WERI-Rb-1 (cell line): ENCODE data around the gene GHRH.

Experiments
- DNase-seq: peaks from one replicate; pipeline ENCODE4 v3.0.0-alpha.2; 2020
- H3K27ac ChIP-seq: fragments of 250-450 bp; sonication (Bioruptor Pico); 2 replicates; pipeline ENCODE4 v1.5.1; 2020; ENCODE audit warnings: mild to moderate bottlenecking, moderate library complexity
- H3K27me3 ChIP-seq: fragments of 250-450 bp; sonication (Bioruptor Pico); 2 replicates; pipeline ENCODE4 v1.5.1; 2021; ENCODE audit warnings: mild to moderate bottlenecking, low read depth, moderate library complexity; ENCODE audit not compliant: insufficient read depth, severe bottlenecking
- H3K36me3 ChIP-seq: fragments of 250-450 bp; sonication (Bioruptor Pico); 2 replicates; pipeline ENCODE4 v1.5.1; 2020; ENCODE audit warnings: mild to moderate bottlenecking, moderate library complexity
- H3K4me3 ChIP-seq: 2 replicates; pipeline ENCODE4 v1.5.1; 2011; ENCODE audit warnings: low read depth, mild to moderate bottlenecking, control low read depth, low read length
- H3K9me3 ChIP-seq: fragments of 250-450 bp; sonication (Bioruptor Pico); 2 replicates; pipeline ENCODE4 v1.5.1; 2021; ENCODE audit warnings: mild to moderate bottlenecking, moderate library complexity; ENCODE audit not compliant: severe bottlenecking
- CTCF ChIP-seq: IDR thresholded peaks from 2 replicates; pipeline ENCODE4 v1.5.1; 2011; ENCODE audit warnings: low read depth, mild to moderate bottlenecking, control low read depth, inconsistent platforms, low read length

The GHRH gene

GRCh38 chr20:37233548-37234253 is 27.9 kb downstream of the GHRH start:
- TF ChIP-seq CTCF: no peak
- Histone ChIP-seq H3K4me3 (no peak overlapping the region), H3K27me3 (no peaks in the 10 kb centered on the region), H3K27ac (peak overlapping the region; percentile 71), H3K9me3 (no peaks in the 10 kb centered on the region), H3K36me3 (peaks cover 87% of the 10 kb centered on the region)
- DNase-seq: peak; percentile 80

- no peak overlapping the region for H3K27ac ChIP-seq
- no peaks in the 10 kb centered on the region for H3K9me3 ChIP-seq
- H3K36me3 ChIP-seq: peaks cover 87% of the 10 kb centered on the region
- no peak for TF ChIP-seq CTCF
- no peak overlapping the region for H3K4me3 ChIP-seq
- no peaks in the 10 kb centered on the region for H3K27me3 ChIP-seq
- peak; percentile 32 for DNase-seq
Observed at GRCh38 chr20:37231947-37232630, 29.5 kb downstream of the GHRH start.

DNA sequence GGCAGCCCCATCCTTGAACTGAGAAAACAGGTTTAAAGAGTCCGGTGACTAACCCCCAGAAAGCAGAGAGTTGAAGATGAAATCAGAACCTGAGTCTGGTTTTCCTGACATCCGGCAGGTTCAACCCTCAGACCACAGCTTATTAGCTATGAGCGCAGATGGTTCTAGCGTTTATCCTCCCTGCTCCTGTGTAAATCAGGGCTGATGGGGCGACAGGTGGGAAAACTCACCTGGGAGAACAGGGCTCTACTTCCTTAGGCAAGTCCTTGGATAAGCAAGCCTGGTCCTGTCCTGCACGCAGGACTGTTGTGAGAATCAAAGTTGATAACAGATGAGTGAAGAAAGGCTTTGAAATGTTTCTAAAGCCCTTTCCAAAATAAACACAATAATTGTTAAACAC is 31.4 kb downstream of the GHRH start:
- Histone ChIP-seq H3K27me3 (no peaks in the 10 kb centered on the region), H3K36me3 (peaks cover 87% of the 10 kb centered on the region), H3K27ac (peak overlapping the region; percentile 71), H3K9me3 (no peaks in the 10 kb centered on the region), H3K4me3 (no peak overlapping the region)
- DNase-seq: peak; percentile 72
- no peak for TF ChIP-seq CTCF

- no peaks in the 10 kb centered on the region for H3K27me3 ChIP-seq
- TF ChIP-seq CTCF: no peak
- H3K36me3 ChIP-seq: peaks cover 89% of the 10 kb centered on the region
- no peak for DNase-seq
- H3K27ac ChIP-seq: peak overlapping the region; percentile 71
- H3K4me3 ChIP-seq: no peak overlapping the region
- H3K9me3 ChIP-seq: no peaks in the 10 kb centered on the region
Observed at GRCh38 chr20:37229357-37229756, 32.3 kb downstream of the GHRH start.

DNA sequence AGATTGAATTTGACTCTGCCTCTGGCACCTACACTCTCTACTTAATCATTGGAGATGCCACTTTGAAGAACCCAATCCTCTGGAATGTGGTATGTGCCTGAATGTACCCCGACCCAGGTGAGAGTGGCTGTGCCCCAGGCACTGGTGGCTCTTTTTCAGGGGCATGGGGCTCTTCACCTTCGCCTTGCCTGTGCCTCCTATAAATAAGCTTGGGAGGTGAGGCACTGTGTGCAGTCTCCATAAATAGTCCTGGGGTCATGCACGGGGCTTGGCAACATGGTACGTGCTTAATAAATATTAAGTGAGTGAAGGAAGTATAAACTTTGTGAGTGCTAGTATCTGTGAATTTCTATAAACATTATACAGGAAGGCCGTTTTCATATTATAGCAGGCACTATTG is 33.0 kb downstream of the GHRH start:
- H3K27ac ChIP-seq: no peak overlapping the region
- H3K36me3 ChIP-seq: peaks cover 95% of the 10 kb centered on the region

More for the DNA sequence above, 33.0 kb downstream of the GHRH start:
- DNase-seq: no peak
- no peak for TF ChIP-seq CTCF
- H3K4me3 ChIP-seq: no peak overlapping the region
- no peaks in the 10 kb centered on the region for H3K27me3 ChIP-seq
- H3K9me3 ChIP-seq: no peaks in the 10 kb centered on the region
